Measurements from ENCODE around the gene LRRC74B.

GRCh38 chr22:21106000-21106399, 60.3 kb downstream of the LRRC74B start:
- TF ChIP-seq POLR2A (IDR thresholded peaks at IDR 0.05) (no peak), CTCF (IDR thresholded peaks at IDR 0.05) (no peak)

All from adrenal gland (tissue), 5 donors.